ENCODE results near the gene VAV3. TPM values are rescaled to one million over a fixed set of nuclear protein-coding genes. Genes with fewer than 3 reads are reported as not detected.

The VAV3 gene
- total and polyA plus RNA-seq, 2 donors (not counting 1 experiment from before 2014, with no cell fraction given) = not detected

- Histone ChIP-seq H4K20me1 (ENCODE audit: control insufficient read depth, extremely low read depth, insufficient read depth, low read length) (no peaks in the 10 kb centered on the region), H2AFZ (ENCODE audit: low read length) (no peak overlapping the region), H3K27me3 (ENCODE audit: control insufficient read depth, insufficient read depth, low read length) (no peaks in the 10 kb centered on the region), H3K4me1 (ENCODE audit: control insufficient read depth, extremely low read depth, insufficient read depth, low read length) (no peaks in the 10 kb centered on the region), H3K79me2 (ENCODE audit: control insufficient read depth, insufficient read depth, low read length) (no peaks in the 10 kb centered on the region), H3K9me3 (ENCODE audit: control insufficient read depth, insufficient read depth, low read depth, low read length) (no peaks in the 10 kb centered on the region), H3K9ac (ENCODE audit: insufficient read depth, low read length) (no peak overlapping the region), H3K36me3 (ENCODE audit: control insufficient read depth, insufficient read depth, low read length) (no peaks in the 10 kb centered on the region), H3K27ac (ENCODE audit: insufficient read depth, low read length) (no peak overlapping the region), H3K4me2 (ENCODE audit: extremely low read depth, insufficient read depth, low read length) (no peak overlapping the region), H3K4me3 (replicated peaks in 1 of 4; ENCODE audit: control extremely low read depth in 1 of 4, insufficient read depth in 1 of 4, low read depth in 3 of 4, low read length in 4 of 4) (no peak overlapping the region)
- TF ChIP-seq EZH2 (IDR thresholded peaks at IDR 0.05; ENCODE audit: low read length, missing control alignments) (no peak), CTCF (conservative IDR thresholded peaks at IDR 0.05 in 1 of 2, IDR thresholded peaks at IDR 0.05 in 1 of 2; ENCODE audit: low read depth in 1 of 2, low read length in 2 of 2) (no peak)
- DNase-seq (ENCODE audit: low read depth in 2 of 2) = no peak
Measured at GRCh38 chr1:107670397-107671040, 294.5 kb downstream of the VAV3 start.

GRCh38 chr1:107669996-107670395 is 295.0 kb downstream of the VAV3 start:
- Histone ChIP-seq H3K9ac (ENCODE audit: insufficient read depth, low read length) (no peak overlapping the region), H3K4me1 (ENCODE audit: control insufficient read depth, extremely low read depth, insufficient read depth, low read length) (no peaks in the 10 kb centered on the region), H2AFZ (ENCODE audit: low read length) (no peak overlapping the region), H4K20me1 (ENCODE audit: control insufficient read depth, extremely low read depth, insufficient read depth, low read length) (no peaks in the 10 kb centered on the region), H3K27me3 (ENCODE audit: control insufficient read depth, insufficient read depth, low read length) (no peaks in the 10 kb centered on the region), H3K79me2 (ENCODE audit: control insufficient read depth, insufficient read depth, low read length) (no peaks in the 10 kb centered on the region), H3K4me2 (ENCODE audit: extremely low read depth, insufficient read depth, low read length) (no peak overlapping the region), H3K36me3 (ENCODE audit: control insufficient read depth, insufficient read depth, low read length) (no peaks in the 10 kb centered on the region), H3K27ac (ENCODE audit: insufficient read depth, low read length) (no peak overlapping the region), H3K9me3 (ENCODE audit: control insufficient read depth, insufficient read depth, low read depth, low read length) (no peaks in the 10 kb centered on the region), H3K4me3 (replicated peaks in 1 of 4; ENCODE audit: control extremely low read depth in 1 of 4, insufficient read depth in 1 of 4, low read depth in 3 of 4, low read length in 4 of 4) (no peak overlapping the region)
- no peak for TF ChIP-seq CTCF (conservative IDR thresholded peaks at IDR 0.05 in 1 of 2, IDR thresholded peaks at IDR 0.05 in 1 of 2; ENCODE audit: low read depth in 1 of 2, low read length in 2 of 2)
- TF ChIP-seq EZH2 (IDR thresholded peaks at IDR 0.05; ENCODE audit: low read length, missing control alignments) = no peak
- peak; percentile 44 to 74 for DNase-seq (ENCODE audit: low read depth in 2 of 2)

GRCh38 chr1:107668762-107669161 is 296.2 kb downstream of the VAV3 start:
- Histone ChIP-seq H3K79me2 (ENCODE audit: control insufficient read depth, insufficient read depth, low read length) (no peaks in the 10 kb centered on the region), H3K4me1 (ENCODE audit: control insufficient read depth, extremely low read depth, insufficient read depth, low read length) (no peaks in the 10 kb centered on the region), H3K4me2 (ENCODE audit: extremely low read depth, insufficient read depth, low read length) (no peak overlapping the region), H3K36me3 (ENCODE audit: control insufficient read depth, insufficient read depth, low read length) (no peaks in the 10 kb centered on the region), H3K27me3 (ENCODE audit: control insufficient read depth, insufficient read depth, low read length) (no peaks in the 10 kb centered on the region), H3K27ac (ENCODE audit: insufficient read depth, low read length) (no peak overlapping the region), H2AFZ (ENCODE audit: low read length) (no peak overlapping the region), H3K4me3 (replicated peaks in 1 of 4; ENCODE audit: control extremely low read depth in 1 of 4, insufficient read depth in 1 of 4, low read depth in 3 of 4, low read length in 4 of 4) (no peak overlapping the region), H3K9ac (ENCODE audit: insufficient read depth, low read length) (no peak overlapping the region), H4K20me1 (ENCODE audit: control insufficient read depth, extremely low read depth, insufficient read depth, low read length) (no peaks in the 10 kb centered on the region), H3K9me3 (ENCODE audit: control insufficient read depth, insufficient read depth, low read depth, low read length) (no peaks in the 10 kb centered on the region)
- no peak for TF ChIP-seq CTCF (conservative IDR thresholded peaks at IDR 0.05 in 1 of 2, IDR thresholded peaks at IDR 0.05 in 1 of 2; ENCODE audit: low read depth in 1 of 2, low read length in 2 of 2)
- no peak for TF ChIP-seq EZH2 (IDR thresholded peaks at IDR 0.05; ENCODE audit: low read length, missing control alignments)
- DNase-seq (ENCODE audit: low read depth in 2 of 2) = peak; percentile 23 to 62

All from fibroblast of lung (primary cell).